Transverse colon (tissue), 4 donors: ENCODE measurements around the gene DNAJB7. TPM values are rescaled to one million over a fixed set of nuclear protein-coding genes. Genes with fewer than 3 reads are reported as not detected.

Experiments used
- DNase-seq: peaks from one replicate; pipeline ENCODE4 v3.0.0-alpha.2; 2019
- H3K27ac ChIP-seq, 4 donors: fragments of 200-600 bp; sonication (generic); 2 replicates each; pipeline ENCODE4 v1.5.1; 2016 to 2018; ENCODE audit warnings: inconsistent platforms in 4 of 4
- H3K27me3 ChIP-seq: fragments of 200-600 bp; sonication (generic); 2 replicates; pipeline ENCODE4 v1.5.1; 2017; ENCODE audit warnings: inconsistent platforms
- H3K36me3 ChIP-seq, 4 donors: fragments of 200-600 bp; sonication (generic); 2 replicates each; pipeline ENCODE4 v1.5.1; 2017 to 2019; ENCODE audit warnings: inconsistent platforms in 4 of 4
- H3K4me1 ChIP-seq, 4 donors: fragments of 200-600 bp; sonication (generic); 2 replicates each; pipeline ENCODE4 v1.5.1; 2017 to 2020; ENCODE audit warnings: inconsistent platforms in 4 of 4
- H3K4me3 ChIP-seq, 4 donors: fragments of 200-600 bp; sonication (generic); 1 replicate in 1 of 4; 2 replicates in 3 of 4; pipeline versions ENCODE4 v1.5.1 to v1.6.1; 2017 to 2019; ENCODE audit warnings: inconsistent platforms in 4 of 4
- H3K9me3 ChIP-seq, 2 donors: fragments of 200-600 bp; sonication (generic); 2 replicates each; pipeline ENCODE4 v1.5.1; 2017 to 2019; ENCODE audit warnings: inconsistent platforms in 2 of 2
- CTCF ChIP-seq, 5 experiments: fragments of 200-600 bp in 3 of 5; fragments of 450-650 bp in 2 of 5; sonication (generic) in 3 of 5; IDR thresholded peaks; 1 replicate in 2 of 5; 2 replicates in 3 of 5; pipeline ENCODE4 v1.5.1; 2016 to 2017; ENCODE audit warnings: antibody characterized with exemption in 5 of 5, inconsistent platforms in 3 of 5, mild to moderate bottlenecking in 2 of 5, moderate library complexity in 1 of 5
- EP300 ChIP-seq: sonication (generic); formaldehyde crosslinking; IDR thresholded peaks from one replicate; pipeline ENCODE4 v1.6.1; 2017; ENCODE audit warnings: antibody characterized with exemption, low read depth
- POLR2A ChIP-seq: fragments of 450-650 bp; IDR thresholded peaks from one replicate; pipeline ENCODE4 v1.6.1; 2016; ENCODE audit warnings: antibody characterized with exemption, mild to moderate bottlenecking, moderate library complexity
- POLR2AphosphoS5 ChIP-seq, 3 donors: sonication (generic); formaldehyde crosslinking; IDR thresholded peaks; one replicate each; pipeline ENCODE4 v1.6.1; 2016; ENCODE audit warnings: antibody characterized with exemption in 3 of 3
- WGBS, 2 donors: methylation state at CpG; one replicate each; pipeline ENCODE4 v1.1.5; 2018; ENCODE audit warnings: low coverage in 1 of 2; 5-methylcytosine and 5-hydroxymethylcytosine counted together
- in situ Hi-C, 4 donors: fragments of 200-750 bp; cut with MboI; loops; one replicate each; pipeline versions ENCODE4 v1.15.0 to v1.15.1; 2017; ENCODE audit warnings: low sequenced_read_pairs in 3 of 4, low pct_ligation_motif_present in 1 of 4, low pct_unique_long_range_greater_than_20kb in 1 of 4
- intact Hi-C: fragments of 100-400 bp; cut with DNase I; formaldehyde crosslinking; loops from one replicate; pipeline ENCODE4 v1.15.1; 2023; ENCODE audit warnings: low total_unique reads
- total RNA-seq, 4 donors: library from RNA; depleted of rRNA; stranded (reverse); fragments of >200 nt; gene quantifications; one replicate each; pipeline ENCODE4 v1.1.0, GENCODE V29; 2016

Gene DNAJB7
- total RNA-seq, 4 donors from 2014 or later: 0.55 to 24.9 (median 0.64) TPM; not detected in 1

- intact Hi-C loops (no loop called here), in situ Hi-C loops (no loop called here)
- H3K27me3 ChIP-seq: no peaks in the 10 kb centered on the region
- H3K4me1 ChIP-seq: no peaks in the 10 kb centered on the region
- WGBS, 2 donors: 91 to 100% methylated on average over 1 to 4 of the region's 4 CpGs
- TF ChIP-seq POLR2A: no peak
- TF ChIP-seq POLR2AphosphoS5 (IDR thresholded peaks at IDR 0.05): no peak
- no peak for TF ChIP-seq CTCF (IDR thresholded peaks at IDR 0.05)
- TF ChIP-seq EP300: no peak
- no peaks in the 10 kb centered on the region for H3K36me3 ChIP-seq
- no peak for DNase-seq
- no peaks in the 10 kb centered on the region for H3K9me3 ChIP-seq
- no peak overlapping the region for H3K27ac ChIP-seq
- H3K4me3 ChIP-seq: no peak overlapping the region
These were observed 32.5 kb upstream of the DNAJB7 start for GRCh38 chr22:40894417-40894816.

GRCh38 chr22:40890881-40891280 is 29.0 kb upstream of the DNAJB7 start:
- Histone ChIP-seq H3K27me3 (no peaks in the 10 kb centered on the region), H3K4me1 (no peaks in the 10 kb centered on the region), H3K9me3 (no peaks in the 10 kb centered on the region), H3K4me3 (no peak overlapping the region), H3K27ac (no peak overlapping the region), H3K36me3 (peaks cover 0 to 28% (median 8%) of the 10 kb centered on the region in 4 donors)
- in situ Hi-C loops: no loop called here
- intact Hi-C loops: no loop called here
- DNase-seq: no peak
- TF ChIP-seq CTCF (IDR thresholded peaks at IDR 0.05): no peak
- no peak for TF ChIP-seq EP300
- no peak for TF ChIP-seq POLR2AphosphoS5 (IDR thresholded peaks at IDR 0.05)
- TF ChIP-seq POLR2A: no peak
- 83 to 88% methylated on average over 3 of the region's 3 CpGs for whole genome bisulfite sequencing, 2 donors

- H3K36me3 ChIP-seq: peaks cover 0 to 29% (median 8%) of the 10 kb centered on the region in 4 donors
- intact Hi-C loops (loop anchor here (5.0 kb wide), 1 partner anchor 742 kb away; no protein-coding TSS in a partner anchor), in situ Hi-C loops (no loop called here)
- DNase-seq: no peak
- no peaks in the 10 kb centered on the region for H3K9me3 ChIP-seq
- no peak overlapping the region for H3K4me3 ChIP-seq
- no peaks in the 10 kb centered on the region for H3K27me3 ChIP-seq
- no peak for TF ChIP-seq EP300
- TF ChIP-seq POLR2AphosphoS5 (IDR thresholded peaks at IDR 0.05): no peak
- TF ChIP-seq CTCF (IDR thresholded peaks at IDR 0.05): no peak
- no peak for TF ChIP-seq POLR2A
- H3K27ac ChIP-seq: no peak overlapping the region
- no peaks in the 10 kb centered on the region for H3K4me1 ChIP-seq
These were observed 27.2 kb upstream of the DNAJB7 start for GRCh38 chr22:40889116-40889515.

GRCh38 chr22:40878922-40879321 is 17.0 kb upstream of the DNAJB7 start:
- Histone ChIP-seq H3K27ac (peak overlapping the region in 1 of 4 donors; percentile 59), H3K36me3 (peaks cover 0 to 15% (median 0%) of the 10 kb centered on the region in 4 donors)
- WGBS, 2 donors: 86 to 89% methylated on average over 2 of the region's 2 CpGs

More at GRCh38 chr22:40878922-40879321, 17.0 kb upstream of the DNAJB7 start:
- DNase-seq: no peak
- Histone ChIP-seq H3K4me1 (peaks cover 0 to 20% (median 7%) of the 10 kb centered on the region in 4 donors), H3K27me3 (no peaks in the 10 kb centered on the region), H3K9me3 (no peaks in the 10 kb centered on the region), H3K4me3 (no peak overlapping the region)
- no peak for TF ChIP-seq CTCF (IDR thresholded peaks at IDR 0.05)
- no peak for TF ChIP-seq POLR2A
- no peak for TF ChIP-seq POLR2AphosphoS5 (IDR thresholded peaks at IDR 0.05)
- TF ChIP-seq EP300: no peak
- intact Hi-C loops (no loop called here), in situ Hi-C loops (no loop called here)
